Kidney (tissue), 14 donors: ENCODE data around the gene PRM2. TPM values are rescaled to one million over a fixed set of nuclear protein-coding genes. Genes with fewer than 3 reads are reported as not detected.
A peak's percentile ranks its signal among the peaks of the same experiment; 100 is the strongest.

Source experiments
- DNase-seq, 5 donors: peaks; one replicate each; pipeline ENCODE4 v3.0.0-alpha.2; 2013 to 2020
- FAIRE-seq: peaks from 2 replicates; lab custom pipeline; 2012; peaks lifted over from hg19 to GRCh38; lab: Jason Lieb, UNC
- H3K27ac ChIP-seq, 2 donors: one replicate each; pipeline ENCODE4 v1.7.0; 2013; ENCODE audit warnings: low read depth in 2 of 2, low read length in 2 of 2, inconsistent platforms in 1 of 2
- H3K27me3 ChIP-seq: one replicate; pipeline ENCODE4 v1.7.1; 2013; ENCODE audit warnings: low read length, inconsistent platforms; ENCODE audit not compliant: control insufficient read depth, insufficient read depth
- H3K36me3 ChIP-seq, 3 donors: one replicate each; pipeline versions ENCODE4 v1.7.0 to v1.7.1; 2013; ENCODE audit warnings: low read length in 3 of 3, control low read depth in 1 of 3, inconsistent platforms in 1 of 3; ENCODE audit not compliant: insufficient read depth in 3 of 3, control insufficient read depth in 2 of 3
- H3K4me1 ChIP-seq, 3 donors: one replicate each; pipeline versions ENCODE4 v1.7.0 to v1.7.1; 2013; ENCODE audit warnings: low read length in 3 of 3, inconsistent platforms in 1 of 3, low read depth in 1 of 3; ENCODE audit not compliant: control insufficient read depth in 2 of 3, insufficient read depth in 2 of 3
- H3K4me3 ChIP-seq, 3 donors: one replicate each; pipeline versions ENCODE4 v1.7.0 to v1.8.1; 2013; ENCODE audit warnings: low read length in 3 of 3, control low read depth in 1 of 3, inconsistent platforms in 1 of 3
- H3K9ac ChIP-seq, 3 donors: one replicate each; pipeline versions ENCODE4 v1.7.0 to v1.7.1; 2013; ENCODE audit warnings: low read length in 3 of 3, control low read depth in 1 of 3, inconsistent platforms in 1 of 3
- H3K9me3 ChIP-seq, 3 donors: one replicate each; pipeline versions ENCODE4 v1.7.0 to v1.7.1; 2013; ENCODE audit warnings: low read length in 3 of 3, control low read depth in 1 of 3, inconsistent platforms in 1 of 3; ENCODE audit not compliant: control insufficient read depth in 2 of 3, insufficient read depth in 1 of 3
- intact Hi-C: fragments of 100-400 bp; cut with DNase I; formaldehyde crosslinking; loops from one replicate; pipeline ENCODE4 v1.11.1; 2022
- polyA plus RNA-seq: library from polyadenylated mRNA; stranded (reverse); fragments of 350-450 nt; fragmentation: Illumina TruSeq; extraction: RNeasy Lipid Tissue Mini Kit (QIAGEN cat#74804); gene quantifications from one replicate; pipeline ENCODE4 v1.2.3, GENCODE V29; 2014; ENCODE audit warnings: low read depth, low replicate concordance; ENCODE audit not compliant: insufficient read depth
- total RNA-seq: library from RNA; stranded (reverse); fragmentation: NEBNext Ultra II Directional; extraction: Animal tissue kit (Norgen Biotek cat#: 25700); gene quantifications from one replicate; pipeline ENCODE4 v1.2.1, GENCODE V29; 2021
- TF ChIP-seq, protein P1 (sequence below): IDR thresholded peaks from 3 replicates; pipeline ENCODE4 v1.5.1; 2012; ENCODE audit warnings: mild to moderate bottlenecking, moderate library complexity, borderline replicate concordance; ENCODE audit not compliant: insufficient read depth; ENCODE audit errors: extremely low read depth
- donor health status: control.
- donor health status: control.
- donor health status: control.
- donor health status: control.
- donor health status: control.
- donor health status: DM: yes; HTN: yes; CAD: no.
- donor health status: Normal renal cell carcinoma (clear cell type).

The PRM2 gene
- total and polyA plus RNA-seq, 2 donors from 2014 or later: not detected

DNA sequence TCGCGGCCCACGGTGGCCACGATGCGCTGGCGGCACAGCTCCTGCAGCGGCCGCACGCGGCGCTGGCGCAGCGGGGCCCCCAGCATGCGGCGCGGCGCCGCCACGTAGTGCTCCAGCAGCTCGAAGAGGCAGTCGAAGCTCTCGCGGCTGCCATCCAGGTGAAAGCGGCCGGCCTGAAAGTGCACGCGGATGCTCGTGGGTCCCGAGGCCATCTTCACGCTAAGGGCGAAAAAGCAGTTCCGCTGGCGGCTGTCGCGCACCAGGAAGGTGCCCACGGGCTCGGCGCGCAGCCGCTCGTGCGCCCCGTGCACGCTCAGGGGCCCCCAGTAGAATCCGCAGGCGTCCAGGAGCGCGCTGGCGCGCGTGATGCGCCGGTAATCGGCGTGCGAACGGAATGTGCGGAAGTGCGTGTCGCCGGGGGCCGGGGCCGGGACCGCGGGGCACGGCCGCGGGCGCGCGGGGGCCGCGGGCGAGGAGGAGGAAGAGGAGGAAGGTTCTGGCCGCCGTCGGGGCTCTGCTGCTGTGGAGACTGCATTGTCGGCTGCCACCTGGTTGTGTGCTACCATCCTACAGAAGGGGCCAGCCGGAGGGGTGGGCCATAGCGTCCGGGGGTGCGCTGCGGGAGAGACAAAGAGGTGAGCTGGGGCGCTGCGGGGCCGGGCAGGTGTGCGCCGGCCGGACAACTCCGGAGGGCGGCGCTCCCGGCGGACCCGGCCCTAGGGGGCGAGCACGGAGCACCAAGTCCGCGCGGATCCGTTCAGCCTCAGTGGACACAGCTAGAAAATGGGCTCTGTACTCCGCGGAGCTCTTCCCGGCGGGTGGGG, 21.2 kb downstream of the PRM2 start:
- Histone ChIP-seq H3K27me3 (no peaks in the 10 kb centered on the region), H3K36me3 (no peaks in the 10 kb centered on the region), H3K4me1 (peaks cover 0 to 30% (median 15%) of the 10 kb centered on the region in 3 donors), H3K9ac (peak overlapping the region in 1 of 3 donors; percentile 65), H3K4me3 (peak overlapping the region; percentile 48 to 64 (median 58)), H3K27ac (peak overlapping the region; percentile 78 to 85), H3K9me3 (no peaks in the 10 kb centered on the region)
- TF ChIP-seq, protein P1, sequence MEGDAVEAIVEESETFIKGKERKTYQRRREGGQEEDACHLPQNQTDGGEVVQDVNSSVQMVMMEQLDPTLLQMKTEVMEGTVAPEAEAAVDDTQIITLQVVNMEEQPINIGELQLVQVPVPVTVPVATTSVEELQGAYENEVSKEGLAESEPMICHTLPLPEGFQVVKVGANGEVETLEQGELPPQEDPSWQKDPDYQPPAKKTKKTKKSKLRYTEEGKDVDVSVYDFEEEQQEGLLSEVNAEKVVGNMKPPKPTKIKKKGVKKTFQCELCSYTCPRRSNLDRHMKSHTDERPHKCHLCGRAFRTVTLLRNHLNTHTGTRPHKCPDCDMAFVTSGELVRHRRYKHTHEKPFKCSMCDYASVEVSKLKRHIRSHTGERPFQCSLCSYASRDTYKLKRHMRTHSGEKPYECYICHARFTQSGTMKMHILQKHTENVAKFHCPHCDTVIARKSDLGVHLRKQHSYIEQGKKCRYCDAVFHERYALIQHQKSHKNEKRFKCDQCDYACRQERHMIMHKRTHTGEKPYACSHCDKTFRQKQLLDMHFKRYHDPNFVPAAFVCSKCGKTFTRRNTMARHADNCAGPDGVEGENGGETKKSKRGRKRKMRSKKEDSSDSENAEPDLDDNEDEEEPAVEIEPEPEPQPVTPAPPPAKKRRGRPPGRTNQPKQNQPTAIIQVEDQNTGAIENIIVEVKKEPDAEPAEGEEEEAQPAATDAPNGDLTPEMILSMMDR: no peak
- DNase-seq (peak; percentile 66 to 85 (median 81)), FAIRE-seq (no peak)
- intact Hi-C loops: loop anchor here (5.0 kb wide), 1 partner anchor 278 kb away; no protein-coding TSS in a partner anchor

DNA sequence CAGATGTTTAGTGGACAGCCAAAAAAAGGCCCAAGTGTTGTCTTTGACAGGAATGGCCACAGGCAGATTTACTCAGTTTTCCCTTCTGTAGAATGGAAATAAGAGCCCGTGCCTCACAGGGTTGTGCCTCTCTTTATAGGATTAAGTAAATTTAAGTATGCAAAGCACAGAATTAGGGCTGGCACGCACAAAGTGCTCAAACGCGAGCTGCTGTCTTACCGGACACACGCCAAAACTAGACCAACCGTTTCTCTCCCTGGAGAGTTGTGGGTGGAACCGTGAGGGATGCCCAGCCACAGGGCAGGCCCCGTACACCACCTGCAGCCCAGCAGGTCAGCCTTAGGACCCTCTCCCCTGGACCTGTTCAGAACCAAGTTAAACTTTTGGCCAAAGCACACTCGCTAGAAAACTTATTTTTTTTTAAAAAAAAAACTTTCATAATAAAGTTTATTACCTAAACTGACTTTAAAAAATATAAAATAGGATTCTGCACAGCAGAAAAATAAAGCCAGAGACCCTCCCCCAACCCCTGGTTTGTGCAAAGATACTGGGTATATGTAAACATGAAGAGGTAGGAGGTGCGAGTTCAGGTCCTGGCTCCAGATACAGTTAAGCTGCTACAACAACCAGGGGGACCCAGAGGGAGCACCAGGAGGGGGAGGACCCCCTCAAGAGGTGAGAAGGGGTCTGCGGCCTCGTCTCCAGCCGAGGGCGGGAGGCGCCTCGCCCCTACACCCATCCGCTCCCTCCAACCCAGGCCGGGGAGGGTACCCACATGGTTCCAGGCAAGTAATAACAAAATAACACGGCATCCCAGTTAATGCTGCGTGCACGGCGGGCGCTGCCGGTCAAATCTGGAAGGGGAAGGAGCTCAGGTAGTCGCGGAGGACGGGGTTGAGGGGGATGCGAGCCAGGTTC, 22.0 kb downstream of the PRM2 start:
- Histone ChIP-seq H3K27ac (peak overlapping the region in 1 of 2 donors; percentile 52), H3K9ac (peak overlapping the region in 2 of 3 donors; percentile 22 to 65), H3K4me1 (peaks cover 0 to 27% (median 12%) of the 10 kb centered on the region in 3 donors), H3K27me3 (no peaks in the 10 kb centered on the region), H3K36me3 (no peaks in the 10 kb centered on the region), H3K4me3 (peak overlapping the region; percentile 48 to 64 (median 58)), H3K9me3 (no peaks in the 10 kb centered on the region)
- peak in 2 of 5 donors; percentile 70 to 80 for DNase-seq
- intact Hi-C loops: no loop called here
- TF ChIP-seq, protein P1: no peak
- no peak for FAIRE-seq

DNA sequence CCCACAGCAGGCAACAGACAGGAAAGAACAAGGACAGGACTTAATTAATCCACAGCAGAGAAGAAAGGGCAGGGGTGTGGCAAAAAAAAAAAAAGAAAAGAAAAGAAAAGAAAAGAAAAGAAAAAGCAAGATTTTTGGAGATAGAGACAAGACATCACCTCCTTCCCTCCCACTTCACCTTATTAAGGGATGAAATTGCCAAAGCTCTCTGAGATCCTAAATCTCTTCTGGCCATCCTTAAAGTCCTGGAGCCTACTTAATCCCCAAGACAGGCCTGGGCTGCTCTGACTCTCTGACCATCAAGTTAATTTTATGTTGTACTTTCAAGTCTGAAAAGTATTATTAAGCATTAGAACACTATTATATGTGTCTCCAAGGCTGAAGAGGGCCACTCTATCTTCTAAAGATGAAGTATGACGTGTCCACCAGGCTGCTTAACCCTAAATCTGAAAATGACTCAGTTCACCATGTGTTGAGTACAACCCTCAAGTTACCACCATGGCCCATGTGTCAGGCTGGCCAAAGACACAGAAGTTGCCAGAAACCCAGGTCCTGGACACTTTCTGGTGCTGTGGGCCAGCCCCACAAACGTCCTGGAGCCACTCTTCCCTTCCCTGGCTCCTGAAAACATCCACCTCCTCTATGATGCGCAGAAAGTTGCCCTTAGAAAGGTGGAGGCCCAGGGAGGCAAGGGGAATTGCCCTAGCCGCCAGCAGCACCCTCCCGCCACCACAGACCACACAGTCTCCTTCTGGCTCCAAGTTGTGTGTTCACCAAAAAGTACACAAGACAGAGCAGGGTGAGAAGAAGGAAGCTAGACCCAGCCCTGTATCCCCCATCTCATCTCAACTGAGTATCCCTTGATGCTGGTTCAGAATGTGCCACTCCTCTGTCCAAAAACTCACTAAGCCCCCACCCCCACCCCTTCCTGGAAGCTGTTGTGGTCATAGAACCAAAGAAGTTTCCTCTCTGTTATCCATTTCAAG, 23.0 kb downstream of the PRM2 start:
- Histone ChIP-seq H3K27me3 (no peaks in the 10 kb centered on the region), H3K9ac (peak overlapping the region in 2 of 3 donors; percentile 19 to 36), H3K36me3 (no peaks in the 10 kb centered on the region), H3K4me3 (peak overlapping the region; percentile 11 to 64 (median 29)), H3K9me3 (no peaks in the 10 kb centered on the region), H3K27ac (peak overlapping the region in 1 of 2 donors; percentile 52), H3K4me1 (peaks cover 0 to 20% (median 4%) of the 10 kb centered on the region in 3 donors)
- DNase-seq: no peak
- TF ChIP-seq, protein P1: no peak
- intact Hi-C loops: no loop called here
- FAIRE-seq: no peak
